ENCODE results near the gene FRMD3.

The FRMD3 gene

DNA sequence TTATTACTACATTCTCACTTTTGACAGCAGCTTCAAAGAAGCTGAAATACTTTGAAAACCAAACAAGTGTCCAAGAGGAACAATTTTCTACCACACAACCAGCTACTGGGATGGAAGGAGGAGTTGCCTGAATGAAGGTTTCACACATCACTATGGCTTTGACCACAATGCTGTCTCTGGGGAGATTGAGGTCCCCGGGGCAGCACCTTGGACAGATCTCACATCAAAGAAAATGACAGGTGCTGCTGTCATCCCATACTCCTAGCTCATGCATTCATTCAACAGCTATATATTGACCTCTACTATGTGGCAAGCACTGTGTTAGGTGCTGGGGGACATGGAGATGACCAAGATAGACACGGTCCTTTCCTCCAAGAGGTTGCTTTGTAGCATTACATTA lies 242.1 kb downstream of the FRMD3 start:
- Mint-ChIP-seq H3K4me3 (no peak overlapping the region), H3K36me3 (ENCODE audit: low read depth) (no peaks in the 10 kb centered on the region), H3K27ac (no peak overlapping the region), H3K4me1 (peaks cover 12% of the 10 kb centered on the region), H3K27me3 (ENCODE audit: low read depth) (no peaks in the 10 kb centered on the region), H3K9me3 (no peaks in the 10 kb centered on the region)
- TF ChIP-seq CTCF (IDR thresholded peaks at IDR 0.05; ENCODE audit: unreplicated experiment in 3 of 3) = no peak

DNA sequence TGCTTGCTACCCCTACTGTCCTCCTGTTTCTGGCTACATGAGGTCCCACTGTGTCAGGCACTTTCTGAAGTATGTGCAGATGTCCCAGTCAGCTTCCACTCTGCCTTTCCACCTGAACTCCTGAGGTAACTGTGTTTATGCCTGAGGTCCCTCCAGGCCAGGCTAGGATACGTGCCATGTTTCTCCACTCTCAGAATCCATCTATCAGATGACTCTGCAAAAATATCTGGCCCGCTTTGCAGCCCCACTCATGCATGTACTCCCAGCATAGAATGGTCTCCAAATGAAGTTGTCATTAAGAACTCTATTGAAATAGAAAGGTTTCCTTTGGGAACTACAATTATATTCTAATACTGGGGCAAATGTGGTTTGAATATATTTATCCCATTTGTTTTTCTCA lies 243.4 kb downstream of the FRMD3 start:
- H3K27ac Mint-ChIP-seq = no peak overlapping the region
- H3K27me3 Mint-ChIP-seq (ENCODE audit: low read depth) = no peaks in the 10 kb centered on the region
- TF ChIP-seq CTCF (IDR thresholded peaks at IDR 0.05; ENCODE audit: unreplicated experiment in 3 of 3) = no peak
- no peak overlapping the region for H3K4me3 Mint-ChIP-seq
- peaks cover 9% of the 10 kb centered on the region for H3K4me1 Mint-ChIP-seq
- no peaks in the 10 kb centered on the region for H3K36me3 Mint-ChIP-seq (ENCODE audit: low read depth)
- no peaks in the 10 kb centered on the region for H3K9me3 Mint-ChIP-seq

GRCh38 chr9:83291196-83291595 lies 247.0 kb downstream of the FRMD3 start:
- H3K27ac Mint-ChIP-seq = no peak overlapping the region
- H3K36me3 Mint-ChIP-seq (ENCODE audit: low read depth) = no peaks in the 10 kb centered on the region
- no peaks in the 10 kb centered on the region for H3K9me3 Mint-ChIP-seq
- peaks cover 4% of the 10 kb centered on the region for H3K27me3 Mint-ChIP-seq (ENCODE audit: low read depth)
- H3K4me1 Mint-ChIP-seq = no peaks in the 10 kb centered on the region
- H3K4me3 Mint-ChIP-seq = no peak overlapping the region
- TF ChIP-seq CTCF (IDR thresholded peaks at IDR 0.05; ENCODE audit: unreplicated experiment in 3 of 3) = no peak

DNA sequence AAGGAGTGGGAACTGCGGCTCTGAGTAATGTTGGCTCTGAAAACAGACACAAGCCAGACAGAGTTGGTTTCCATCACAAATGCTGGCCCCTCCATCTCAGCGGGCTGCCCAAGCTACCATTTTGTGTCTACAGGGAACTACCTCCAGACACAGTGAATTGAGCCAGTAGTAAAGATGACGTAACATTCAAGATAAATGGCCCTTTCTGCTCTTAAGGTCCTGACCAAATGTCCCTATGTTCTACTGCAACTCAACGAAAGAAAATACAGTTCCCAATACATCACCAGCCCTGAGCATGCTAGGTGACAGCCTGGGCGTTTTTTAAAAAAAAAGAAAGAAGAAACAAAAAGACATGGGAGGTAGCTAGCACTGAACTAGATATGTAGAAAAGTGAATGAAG lies 247.5 kb downstream of the FRMD3 start:
- peaks cover 3% of the 10 kb centered on the region for H3K4me1 Mint-ChIP-seq
- peaks cover 4% of the 10 kb centered on the region for H3K27me3 Mint-ChIP-seq (ENCODE audit: low read depth)
- H3K9me3 Mint-ChIP-seq = no peaks in the 10 kb centered on the region

GRCh38 chr9:83287021-83287420 lies 251.2 kb downstream of the FRMD3 start:
- peaks cover 24% of the 10 kb centered on the region for H3K4me1 Mint-ChIP-seq

More for the DNA sequence above, 247.5 kb downstream of the FRMD3 start:
- H3K27ac Mint-ChIP-seq = no peak overlapping the region
- TF ChIP-seq CTCF (IDR thresholded peaks at IDR 0.05; ENCODE audit: unreplicated experiment in 3 of 3) = no peak
- H3K4me3 Mint-ChIP-seq = no peak overlapping the region
- no peaks in the 10 kb centered on the region for H3K36me3 Mint-ChIP-seq (ENCODE audit: low read depth)

More at GRCh38 chr9:83287021-83287420, 251.2 kb downstream of the FRMD3 start:
- Mint-ChIP-seq H3K27ac (no peak overlapping the region), H3K36me3 (ENCODE audit: low read depth) (no peaks in the 10 kb centered on the region), H3K4me3 (no peak overlapping the region), H3K9me3 (no peaks in the 10 kb centered on the region), H3K27me3 (ENCODE audit: low read depth) (peaks cover 4% of the 10 kb centered on the region)
- TF ChIP-seq CTCF (IDR thresholded peaks at IDR 0.05; ENCODE audit: unreplicated experiment in 3 of 3) = no peak
